HepG2 (cell line): ENCODE measurements around the gene NELFB. TPM values are rescaled to one million over a fixed set of nuclear protein-coding genes. Genes with fewer than 3 reads are reported as not detected.

ENCODE experiments used
- CENPX ChIP-seq: sonication (generic); formaldehyde crosslinking; IDR thresholded peaks from 2 replicates; pipeline ENCODE4 v1.9.0; 2021; ENCODE audit warnings: mild to moderate bottlenecking, missing genetic modification reagents, moderate library complexity
- EED ChIP-seq: sonication (generic); formaldehyde crosslinking; IDR thresholded peaks from 2 replicates; pipeline ENCODE4 v1.5.0; 2020; ENCODE audit warnings: mild to moderate bottlenecking, missing genetic modification reagents
- KLF12 ChIP-seq: sonication (generic); formaldehyde crosslinking; IDR thresholded peaks from 2 replicates; pipeline ENCODE4 v1.4.0; 2020; ENCODE audit warnings: missing genetic modification reagents, borderline replicate concordance
- PCBP1 ChIP-seq: fragments of 200-400 bp; formaldehyde crosslinking; IDR thresholded peaks from 2 replicates; pipeline ENCODE4 v1.6.1; 2017; ENCODE audit warnings: mild to moderate bottlenecking, low read depth, low read length, borderline replicate concordance
- PHF20 ChIP-seq: sonication (generic); formaldehyde crosslinking; IDR thresholded peaks from 2 replicates; pipeline ENCODE4 v1.5.0; 2020; ENCODE audit warnings: mild to moderate bottlenecking, missing genetic modification reagents
- RFX3 ChIP-seq: IDR thresholded peaks from 2 replicates; pipeline ENCODE4 v1.6.1; 2016; ENCODE audit warnings: missing biosample characterization, missing genetic modification reagents
- ZC3H13 ChIP-seq: sonication (generic); formaldehyde crosslinking; IDR thresholded peaks from 2 replicates; pipeline ENCODE4 v1.8.1; 2023; ENCODE audit warnings: mild to moderate bottlenecking, missing genetic modification reagents, moderate library complexity
- ZNF232 ChIP-seq: sonication (generic); formaldehyde crosslinking; IDR thresholded peaks from 2 replicates; pipeline ENCODE4 v1.4.0; 2020; ENCODE audit warnings: missing genetic modification reagents, borderline replicate concordance
- ZNF441 ChIP-seq: sonication (generic); formaldehyde crosslinking; IDR thresholded peaks from 2 replicates; pipeline ENCODE4 v1.7.0; 2021; ENCODE audit warnings: missing genetic modification reagents, borderline replicate concordance
- ZSCAN30 ChIP-seq: sonication (generic); formaldehyde crosslinking; IDR thresholded peaks from 2 replicates; pipeline ENCODE4 v1.5.0; 2020; ENCODE audit warnings: mild to moderate bottlenecking, missing genetic modification reagents
- polyA plus RNA-seq, 8 experiments: library from polyadenylated mRNA; depleted of rRNA in 3 of 8; stranded (reverse) in 7 of 8; unstranded in 1 of 8; fragments of >200 nt; fragmentation: Illumina TruSeq in 4 of 8; extraction: Trizol in 4 of 8; gene quantifications; 2 replicates each; pipeline versions ENCODE4 v1.2.1 to v1.2.3, GENCODE V29; 2011 to 2016; ENCODE audit warnings: low read depth in 4 of 8, missing spikeins in 1 of 8, mixed read lengths in 1 of 8; ENCODE audit not compliant: insufficient read depth in 1 of 8
- total RNA-seq, 5 experiments: library from RNA; depleted of rRNA; stranded (reverse); fragments of >200 nt; fragmentation: Illumina TruSeq; extraction: Trizol; gene quantifications; 2 replicates each; pipeline ENCODE4 v1.2.3, GENCODE V29; 2016; ENCODE audit warnings: low read depth in 1 of 5
- TF ChIP-seq, protein P1 (sequence below): sonication (generic); formaldehyde crosslinking; IDR thresholded peaks from 2 replicates; pipeline ENCODE4 v1.9.0; 2022; ENCODE audit warnings: low read depth, missing genetic modification reagents
- TF ChIP-seq, protein P2 (sequence below): IDR thresholded peaks from 2 replicates; pipeline ENCODE4 v1.6.1; 2016; ENCODE audit warnings: missing genetic modification reagents, missing compliant biosample characterization
- TF ChIP-seq, protein P3 (sequence below): IDR thresholded peaks from 2 replicates; pipeline ENCODE4 v1.6.1; 2012; ENCODE audit warnings: low read length, improper control_type of control experiment
- TF ChIP-seq, protein P4 (sequence below), 2 experiments: fragments of 450-650 bp in 1 of 2; sonication (generic) in 1 of 2; formaldehyde crosslinking; IDR thresholded peaks; 2 replicates each; pipeline versions ENCODE4 v1.5.0 to v1.8.0; 2020 to 2022; ENCODE audit warnings: mild to moderate bottlenecking in 1 of 2, missing genetic modification reagents in 1 of 2

The NELFB gene
- total and polyA plus RNA-seq, 2 of the 13 experiments (the other 11 are each of a cell fraction or from before 2014, with no cell fraction given): 26.5 to 45.8 TPM

DNA sequence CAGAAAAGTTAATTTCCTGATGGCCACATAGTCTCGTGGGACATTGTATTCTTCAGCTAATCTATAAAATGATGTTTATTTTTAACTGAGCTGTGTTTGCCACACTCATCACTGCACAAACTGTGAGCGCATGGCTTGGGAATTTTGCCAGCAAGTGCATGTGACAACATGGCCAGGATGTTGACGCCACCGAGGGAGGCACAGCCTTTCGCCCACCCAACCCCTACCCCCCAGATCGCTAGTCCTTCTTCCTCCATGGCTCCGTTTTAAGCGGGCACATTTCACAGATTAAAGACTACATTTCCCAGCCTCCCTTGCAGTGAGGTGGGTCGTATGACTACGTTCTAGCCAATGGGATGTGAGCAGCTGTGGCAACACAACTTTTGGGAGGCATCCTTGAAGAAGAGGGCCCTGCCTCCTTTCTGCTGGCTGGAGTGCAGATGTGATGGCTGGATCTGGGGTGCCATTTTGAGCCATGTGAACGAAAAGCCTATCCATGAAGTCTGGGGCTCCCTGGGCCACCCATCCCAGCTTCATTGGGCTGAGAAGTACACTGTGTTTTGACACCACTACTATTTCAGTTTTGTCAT, 39.1 kb downstream of the NELFB start (continued):
- TF ChIP-seq ZNF441 (CRISPR knock-in tag): no peak
- no peak for TF ChIP-seq KLF12 (CRISPR knock-in tag)
- no peak for TF ChIP-seq ZSCAN30 (CRISPR knock-in tag)
- TF ChIP-seq PCBP1: no peak
- no peak for TF ChIP-seq CENPX (CRISPR knock-in tag)
- TF ChIP-seq ZC3H13 (CRISPR knock-in tag): no peak
- TF ChIP-seq, protein P1, sequence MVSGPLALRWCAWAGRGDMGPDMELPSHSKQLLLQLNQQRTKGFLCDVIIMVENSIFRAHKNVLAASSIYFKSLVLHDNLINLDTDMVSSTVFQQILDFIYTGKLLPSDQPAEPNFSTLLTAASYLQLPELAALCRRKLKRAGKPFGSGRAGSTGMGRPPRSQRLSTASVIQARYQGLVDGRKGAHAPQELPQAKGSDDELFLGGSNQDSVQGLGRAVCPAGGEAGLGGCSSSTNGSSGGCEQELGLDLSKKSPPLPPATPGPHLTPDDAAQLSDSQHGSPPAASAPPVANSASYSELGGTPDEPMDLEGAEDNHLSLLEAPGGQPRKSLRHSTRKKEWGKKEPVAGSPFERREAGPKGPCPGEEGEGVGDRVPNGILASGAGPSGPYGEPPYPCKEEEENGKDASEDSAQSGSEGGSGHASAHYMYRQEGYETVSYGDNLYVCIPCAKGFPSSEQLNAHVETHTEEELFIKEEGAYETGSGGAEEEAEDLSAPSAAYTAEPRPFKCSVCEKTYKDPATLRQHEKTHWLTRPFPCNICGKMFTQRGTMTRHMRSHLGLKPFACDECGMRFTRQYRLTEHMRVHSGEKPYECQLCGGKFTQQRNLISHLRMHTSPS: no peak
- no peak for TF ChIP-seq EED (CRISPR knock-in tag)
- TF ChIP-seq, protein P2, sequence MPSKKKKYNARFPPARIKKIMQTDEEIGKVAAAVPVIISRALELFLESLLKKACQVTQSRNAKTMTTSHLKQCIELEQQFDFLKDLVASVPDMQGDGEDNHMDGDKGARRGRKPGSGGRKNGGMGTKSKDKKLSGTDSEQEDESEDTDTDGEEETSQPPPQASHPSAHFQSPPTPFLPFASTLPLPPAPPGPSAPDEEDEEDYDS (CRISPR knock-in tag): no peak; the same call in 1 of the 2 replicates
- TF ChIP-seq, protein P3, sequence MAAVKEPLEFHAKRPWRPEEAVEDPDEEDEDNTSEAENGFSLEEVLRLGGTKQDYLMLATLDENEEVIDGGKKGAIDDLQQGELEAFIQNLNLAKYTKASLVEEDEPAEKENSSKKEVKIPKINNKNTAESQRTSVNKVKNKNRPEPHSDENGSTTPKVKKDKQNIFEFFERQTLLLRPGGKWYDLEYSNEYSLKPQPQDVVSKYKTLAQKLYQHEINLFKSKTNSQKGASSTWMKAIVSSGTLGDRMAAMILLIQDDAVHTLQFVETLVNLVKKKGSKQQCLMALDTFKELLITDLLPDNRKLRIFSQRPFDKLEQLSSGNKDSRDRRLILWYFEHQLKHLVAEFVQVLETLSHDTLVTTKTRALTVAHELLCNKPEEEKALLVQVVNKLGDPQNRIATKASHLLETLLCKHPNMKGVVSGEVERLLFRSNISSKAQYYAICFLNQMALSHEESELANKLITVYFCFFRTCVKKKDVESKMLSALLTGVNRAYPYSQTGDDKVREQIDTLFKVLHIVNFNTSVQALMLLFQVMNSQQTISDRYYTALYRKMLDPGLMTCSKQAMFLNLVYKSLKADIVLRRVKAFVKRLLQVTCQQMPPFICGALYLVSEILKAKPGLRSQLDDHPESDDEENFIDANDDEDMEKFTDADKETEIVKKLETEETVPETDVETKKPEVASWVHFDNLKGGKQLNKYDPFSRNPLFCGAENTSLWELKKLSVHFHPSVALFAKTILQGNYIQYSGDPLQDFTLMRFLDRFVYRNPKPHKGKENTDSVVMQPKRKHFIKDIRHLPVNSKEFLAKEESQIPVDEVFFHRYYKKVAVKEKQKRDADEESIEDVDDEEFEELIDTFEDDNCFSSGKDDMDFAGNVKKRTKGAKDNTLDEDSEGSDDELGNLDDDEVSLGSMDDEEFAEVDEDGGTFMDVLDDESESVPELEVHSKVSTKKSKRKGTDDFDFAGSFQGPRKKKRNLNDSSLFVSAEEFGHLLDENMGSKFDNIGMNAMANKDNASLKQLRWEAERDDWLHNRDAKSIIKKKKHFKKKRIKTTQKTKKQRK: no peak
- no peak for TF ChIP-seq ZNF232 (CRISPR knock-in tag)
- TF ChIP-seq RFX3 (CRISPR knock-in tag): no peak
- TF ChIP-seq PHF20 (CRISPR knock-in tag): no peak
- TF ChIP-seq, protein P4, sequence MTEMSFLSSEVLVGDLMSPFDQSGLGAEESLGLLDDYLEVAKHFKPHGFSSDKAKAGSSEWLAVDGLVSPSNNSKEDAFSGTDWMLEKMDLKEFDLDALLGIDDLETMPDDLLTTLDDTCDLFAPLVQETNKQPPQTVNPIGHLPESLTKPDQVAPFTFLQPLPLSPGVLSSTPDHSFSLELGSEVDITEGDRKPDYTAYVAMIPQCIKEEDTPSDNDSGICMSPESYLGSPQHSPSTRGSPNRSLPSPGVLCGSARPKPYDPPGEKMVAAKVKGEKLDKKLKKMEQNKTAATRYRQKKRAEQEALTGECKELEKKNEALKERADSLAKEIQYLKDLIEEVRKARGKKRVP (CRISPR knock-in tag; IDR thresholded peaks at IDR 0.05): no peak
